Measurements from ENCODE around the gene C9orf153.

DNA sequence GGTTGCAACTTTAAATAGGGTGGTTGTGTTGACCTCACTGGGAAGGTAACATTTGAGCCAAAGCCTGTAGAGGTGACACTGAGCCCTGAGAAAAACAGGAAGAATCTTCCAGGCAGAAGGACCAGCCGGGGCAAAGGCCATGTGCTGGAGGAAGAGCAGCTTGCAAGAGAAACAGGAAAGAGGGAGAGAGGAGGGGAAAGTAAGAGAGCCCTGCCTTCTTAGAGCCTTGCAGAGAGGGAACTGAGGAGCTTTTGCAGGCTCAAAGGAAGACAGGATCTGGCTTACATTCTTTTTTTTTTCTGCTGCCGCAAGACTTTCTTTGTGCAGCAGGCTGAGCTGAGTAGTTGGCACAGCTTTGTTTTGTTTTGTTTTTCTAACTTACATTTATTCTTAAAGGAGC, 17.4 kb downstream of the C9orf153 start:
- TF ChIP-seq CTCF (IDR thresholded peaks at IDR 0.05; ENCODE audit: poor library complexity) (no peak), EZH2 (IDR thresholded peaks at IDR 0.05; ENCODE audit: borderline replicate concordance) (no peak)

All from hepatocyte (in vitro differentiated cells).